Activated CD4-positive, alpha-beta T cell treated with anti-CD3 and anti-CD28 coated beads for 36 hours (primary cell): ENCODE results near the gene HOXB1. TPM values are rescaled to one million over a fixed set of nuclear protein-coding genes. Genes with fewer than 3 reads are reported as not detected.

ENCODE experiments used
- ATAC-seq: fragments of 200-7000 bp; cut with Tn5 transposase; one replicate; pipeline ENCODE4 v1.10.0; 2021; ENCODE audit warnings: mild to moderate bottlenecking, moderate library complexity
- CTCF ChIA-PET: fragments of 350-600 bp; sonication (Branson Sonifier 250); formaldehyde crosslinking; loops from one replicate; lab custom pipeline; 2021; ENCODE audit warnings: antibody characterized with exemption; lab: Charles Lee
- POLR2A ChIA-PET: fragments of 350-600 bp; sonication (Branson Sonifier 250); formaldehyde crosslinking; loops from one replicate; lab custom pipeline; 2021; ENCODE audit warnings: antibody characterized with exemption, inconsistent platforms; lab: Charles Lee
- DNase-seq: peaks from one replicate; pipeline ENCODE4 v3.0.0-alpha.2; 2020
- H3K27ac Mint-ChIP-seq: one replicate; pipeline ENCODE4 v1.8.0; 2021; ENCODE audit warnings: mixed read lengths
- H3K27me3 Mint-ChIP-seq: one replicate; pipeline ENCODE4 v1.8.0; 2021; ENCODE audit warnings: mixed read lengths
- H3K36me3 Mint-ChIP-seq: one replicate; pipeline ENCODE4 v1.8.0; 2021; ENCODE audit warnings: low read depth, mixed read lengths
- H3K4me1 Mint-ChIP-seq: one replicate; pipeline ENCODE4 v1.8.0; 2021; ENCODE audit warnings: mixed read lengths
- H3K4me3 Mint-ChIP-seq: one replicate; pipeline ENCODE4 v1.8.0; 2021; ENCODE audit warnings: mild to moderate bottlenecking, moderate library complexity, mixed read lengths
- H3K9me3 Mint-ChIP-seq: one replicate; pipeline ENCODE4 v1.8.0; 2021; ENCODE audit warnings: low read depth, mixed read lengths
- intact Hi-C, 2 experiments: fragments of 100-400 bp; cut with DNase I in 1 of 2; cut with micrococcal nuclease in 1 of 2; formaldehyde crosslinking; loops; one replicate each; pipeline versions ENCODE4 v1.14.2 to v1.15.1; 2022 to 2024; cut with DNase I, micrococcal nuclease
- total RNA-seq, 2 experiments: library from RNA; stranded (reverse); gene quantifications; one replicate each; pipeline ENCODE4 v1.2.3, GENCODE V29; 2021

Gene HOXB1
- total RNA-seq, 2 experiments from 2014 or later: not detected

DNA sequence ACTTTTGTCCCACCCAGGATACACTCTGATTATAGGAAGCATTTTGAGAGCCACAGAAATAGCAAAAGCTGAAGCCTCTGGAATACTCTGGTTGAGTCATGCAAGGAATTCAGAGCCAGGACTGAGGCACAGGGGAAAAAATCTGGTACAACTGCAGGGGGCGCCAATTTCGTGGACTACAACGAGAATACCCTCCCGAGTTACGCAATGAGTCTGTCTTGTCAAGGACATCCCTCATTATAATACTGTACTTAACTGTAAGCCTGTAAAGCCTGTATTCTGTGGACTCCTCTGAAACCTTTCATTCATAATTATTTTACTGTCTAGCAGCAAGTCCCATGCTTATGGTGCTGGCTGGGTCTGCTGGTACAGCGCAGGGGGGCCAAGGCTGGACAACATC is 7.8 kb downstream of the HOXB1 start:
- ChIA-PET POLR2A (no interaction called here), CTCF (interaction anchor here (0.6 to 1.6 kb wide), 4 partner anchors 10 to 171 kb away, joined by 3 to 9 read pairs (median 4); no protein-coding TSS in a partner anchor)
- no peak for DNase-seq
- Mint-ChIP-seq H3K27ac (no peak overlapping the region), H3K4me3 (no peak overlapping the region), H3K4me1 (no peaks in the 10 kb centered on the region), H3K36me3 (no peaks in the 10 kb centered on the region), H3K9me3 (no peaks in the 10 kb centered on the region), H3K27me3 (peaks cover 46% of the 10 kb centered on the region)
- no peak for ATAC-seq
- intact Hi-C loops: no loop called here

DNA sequence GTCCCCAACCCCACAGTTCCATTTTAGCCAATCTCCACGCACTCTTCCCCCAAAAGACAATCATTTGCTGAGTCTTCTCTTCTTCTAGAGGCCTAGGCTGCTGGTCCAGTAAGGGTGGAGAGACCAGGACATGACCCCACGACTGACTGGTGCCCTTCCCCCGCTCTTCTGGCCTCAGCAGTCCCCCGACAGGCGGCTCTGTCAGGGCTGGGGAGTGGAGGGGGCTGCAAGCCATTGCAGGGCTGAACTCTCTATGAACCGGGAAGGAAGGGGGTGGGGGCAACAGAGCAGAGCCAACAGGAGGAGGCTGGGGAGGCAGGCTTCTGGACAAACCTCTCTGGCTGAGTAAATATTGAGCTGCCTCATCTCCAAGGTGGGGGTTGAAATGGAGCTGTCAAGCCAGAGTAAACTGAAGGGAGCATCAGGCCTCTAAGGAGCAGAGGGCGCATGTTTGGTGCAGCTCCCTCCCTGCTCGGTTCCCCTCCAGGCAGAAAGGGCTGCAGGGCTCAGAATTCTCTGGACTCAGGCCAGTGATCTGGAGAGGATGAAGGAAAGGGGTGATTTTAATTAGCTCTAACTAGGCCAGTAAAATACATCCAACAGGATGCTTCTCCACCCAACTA is 8.7 kb downstream of the HOXB1 start:
- DNase-seq (no peak), ATAC-seq (no peak)
- Mint-ChIP-seq H3K9me3 (no peaks in the 10 kb centered on the region), H3K36me3 (no peaks in the 10 kb centered on the region), H3K4me1 (no peaks in the 10 kb centered on the region), H3K27ac (no peak overlapping the region), H3K27me3 (peaks cover 46% of the 10 kb centered on the region), H3K4me3 (no peak overlapping the region)
- ChIA-PET POLR2A (no interaction called here), CTCF (interaction anchor here (0.6 to 1.6 kb wide), 8 partner anchors 9 to 1070 kb away, joined by 3 to 9 read pairs (median 3); no protein-coding TSS in a partner anchor)
- intact Hi-C loops: no loop called here

DNA sequence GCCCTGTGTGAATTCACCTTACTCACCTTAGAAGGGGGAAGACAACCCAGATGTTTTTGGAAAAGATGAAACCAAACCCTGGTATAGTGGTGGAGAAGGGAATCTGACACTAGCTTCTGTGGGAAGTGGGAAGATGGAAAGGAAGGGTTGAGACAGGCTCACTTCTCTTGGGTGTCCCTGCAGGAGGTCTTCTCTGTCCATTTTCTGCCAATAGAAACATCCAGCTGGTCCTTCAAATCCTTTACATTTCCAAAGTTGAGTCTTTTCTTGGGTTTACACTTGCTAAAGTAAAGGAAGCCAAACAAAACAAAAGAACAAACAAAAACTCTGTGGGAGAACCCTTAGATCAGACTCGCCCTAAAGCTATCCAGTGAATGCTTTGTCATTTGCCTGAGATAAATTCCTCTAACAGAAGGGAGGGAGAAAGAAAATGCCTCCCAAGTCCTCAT is 10.2 kb downstream of the HOXB1 start:
- no peaks in the 10 kb centered on the region for H3K36me3 Mint-ChIP-seq
- CTCF ChIA-PET: interaction anchor here (0.6 kb wide), 1 partner anchor 1005 kb away, joined by 4 read pairs; no protein-coding TSS in a partner anchor
- no peaks in the 10 kb centered on the region for H3K4me1 Mint-ChIP-seq
- POLR2A ChIA-PET: no interaction called here
- ATAC-seq: no peak
- no peak overlapping the region for H3K4me3 Mint-ChIP-seq
- H3K27me3 Mint-ChIP-seq: peaks cover 42% of the 10 kb centered on the region
- no peak for DNase-seq
- H3K9me3 Mint-ChIP-seq: no peaks in the 10 kb centered on the region
- intact Hi-C loops: no loop called here
- no peak overlapping the region for H3K27ac Mint-ChIP-seq

DNA sequence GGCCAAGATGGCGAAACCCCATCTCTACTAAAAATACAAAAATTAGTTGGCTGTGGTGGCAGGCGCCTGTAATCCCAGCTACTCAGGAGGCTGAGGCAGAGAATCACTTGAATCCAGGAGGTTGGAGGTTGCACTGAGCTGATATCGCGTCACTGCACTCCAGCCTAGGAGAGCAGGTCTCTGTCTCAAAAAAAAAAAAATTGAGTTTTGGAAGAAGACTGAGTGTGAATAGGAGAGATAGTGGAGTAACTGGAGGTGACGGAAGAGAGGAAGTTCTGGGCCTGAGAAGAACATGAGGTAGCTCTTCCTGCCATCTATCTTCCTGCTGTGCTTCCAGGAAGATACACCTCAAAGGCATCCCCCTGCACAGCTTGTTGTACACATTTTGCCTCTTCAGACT is 11.4 kb downstream of the HOXB1 start:
- Mint-ChIP-seq H3K9me3 (no peaks in the 10 kb centered on the region), H3K4me3 (no peak overlapping the region), H3K27ac (no peak overlapping the region), H3K4me1 (no peaks in the 10 kb centered on the region), H3K27me3 (peaks cover 48% of the 10 kb centered on the region), H3K36me3 (no peaks in the 10 kb centered on the region)
- intact Hi-C loops: no loop called here
- DNase-seq (no peak), ATAC-seq (no peak)
- CTCF ChIA-PET: interaction anchor here (0.6 kb wide), 1 partner anchor 166 kb away, joined by 3 read pairs; no protein-coding TSS in a partner anchor
- POLR2A ChIA-PET: interaction anchor here (0.7 kb wide), 1 partner anchor 21 kb away, joined by 9 read pairs; no protein-coding TSS in a partner anchor

DNA sequence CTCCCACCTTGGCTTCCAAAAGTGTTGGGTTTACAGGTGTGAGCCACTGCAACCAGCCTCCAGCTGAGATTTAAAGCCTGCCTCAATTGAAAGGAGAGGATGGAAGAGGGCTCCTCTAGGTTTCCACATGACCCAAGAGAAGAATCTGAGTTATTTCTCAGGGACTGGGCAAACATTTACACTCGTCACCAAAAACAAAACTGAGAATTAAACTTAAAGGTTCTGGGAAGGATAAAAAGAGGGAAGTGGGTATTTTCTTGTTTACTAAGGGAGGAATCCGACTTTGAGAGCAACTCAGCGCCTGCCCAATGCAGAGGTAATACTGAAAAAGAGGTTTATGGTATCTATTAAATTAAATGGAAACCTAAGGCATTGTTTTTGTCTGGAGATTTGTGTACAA is 13.3 kb downstream of the HOXB1 start:
- ChIA-PET POLR2A (no interaction called here), CTCF (interaction anchor here (0.6 kb wide), 1 partner anchor 786 kb away, joined by 3 read pairs; no protein-coding TSS in a partner anchor)
- no peak for DNase-seq

DNA sequence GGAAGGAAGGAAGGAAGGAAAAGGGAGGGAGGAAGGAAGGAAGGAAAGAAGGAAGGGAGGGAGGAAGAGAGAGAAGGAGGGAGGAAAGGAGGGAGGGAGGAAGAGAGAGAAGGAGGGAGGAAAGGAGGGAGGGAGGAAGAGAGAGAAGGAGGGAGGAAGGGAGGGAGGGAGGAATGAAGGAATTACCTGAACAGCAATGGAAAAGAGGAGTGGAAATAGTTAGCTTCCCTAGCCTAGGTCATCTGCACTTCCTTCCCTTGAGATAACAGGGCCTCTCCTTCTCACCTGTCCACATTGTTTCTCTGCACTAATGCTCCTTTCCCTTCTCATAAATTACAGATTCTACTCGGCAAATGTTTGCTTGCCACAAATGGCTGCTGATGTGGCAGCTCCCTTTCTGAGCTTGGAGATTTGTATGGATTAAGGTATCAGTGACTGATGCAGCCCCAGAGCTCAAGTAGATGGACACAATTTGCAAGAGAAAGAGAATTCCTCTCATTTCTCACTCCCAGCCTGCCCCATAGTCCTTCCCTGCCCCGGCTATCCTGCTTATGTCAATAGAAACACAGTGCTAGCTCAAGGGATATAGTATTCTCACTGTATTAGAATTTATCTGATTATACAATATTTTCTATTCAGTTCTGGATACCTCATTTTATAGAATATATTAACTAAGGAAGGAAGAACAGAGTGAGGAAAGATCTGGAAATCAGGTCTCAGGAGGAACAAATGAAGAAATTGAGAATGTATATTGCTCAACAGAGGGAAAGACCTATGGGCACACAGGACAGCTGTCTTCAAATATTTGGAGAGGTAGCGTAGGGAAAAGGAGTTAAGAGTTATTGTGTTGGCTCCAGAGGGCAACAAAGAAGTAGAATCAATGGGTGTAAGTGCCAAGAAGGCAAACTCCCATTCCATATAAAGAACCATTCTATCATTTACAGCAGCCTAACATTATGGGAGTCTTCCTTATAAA is 14.6 kb downstream of the HOXB1 start:
- Mint-ChIP-seq H3K27ac (no peak overlapping the region), H3K4me1 (peaks cover 7% of the 10 kb centered on the region), H3K4me3 (no peak overlapping the region), H3K9me3 (no peaks in the 10 kb centered on the region), H3K27me3 (peaks cover 53% of the 10 kb centered on the region), H3K36me3 (no peaks in the 10 kb centered on the region)
- DNase-seq (no peak), ATAC-seq (no peak)
- intact Hi-C loops: no loop called here
- CTCF ChIA-PET: interaction anchor here (0.6 to 0.8 kb wide), 4 partner anchors 10 to 161 kb away, joined by 3 to 4 read pairs (median 3); no protein-coding TSS in a partner anchor
- POLR2A ChIA-PET: no interaction called here

More for the DNA sequence above, 13.3 kb downstream of the HOXB1 start:
- no peaks in the 10 kb centered on the region for H3K4me1 Mint-ChIP-seq
- H3K27ac Mint-ChIP-seq: no peak overlapping the region
- intact Hi-C loops: no loop called here
- peaks cover 52% of the 10 kb centered on the region for H3K27me3 Mint-ChIP-seq
- no peak overlapping the region for H3K4me3 Mint-ChIP-seq
- H3K9me3 Mint-ChIP-seq: no peaks in the 10 kb centered on the region
- no peaks in the 10 kb centered on the region for H3K36me3 Mint-ChIP-seq
- no peak for ATAC-seq

DNA sequence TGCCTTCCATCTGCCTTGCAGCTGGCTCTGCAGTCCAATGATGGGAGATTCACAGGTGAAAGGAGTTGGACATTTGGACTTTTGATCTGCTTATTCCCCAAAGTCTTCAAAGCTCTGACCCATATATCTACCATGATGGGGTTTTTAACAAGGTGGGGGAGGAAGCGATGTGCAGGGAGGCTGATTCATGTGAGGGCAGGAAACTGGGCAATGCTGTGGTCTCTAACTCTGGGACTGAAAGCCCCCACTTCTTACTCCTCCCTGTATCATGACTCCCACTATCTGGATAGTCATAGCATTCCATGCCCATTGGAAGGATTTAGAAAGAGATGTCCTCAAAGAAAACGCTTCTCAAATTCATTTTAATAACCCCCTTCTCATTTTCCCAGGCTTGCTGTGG is 16.3 kb downstream of the HOXB1 start:
- ATAC-seq (no peak), DNase-seq (no peak)
- no peak overlapping the region for H3K27ac Mint-ChIP-seq
- H3K4me3 Mint-ChIP-seq: no peak overlapping the region
- peaks cover 16% of the 10 kb centered on the region for H3K4me1 Mint-ChIP-seq
- H3K36me3 Mint-ChIP-seq: no peaks in the 10 kb centered on the region
- intact Hi-C loops: no loop called here
- peaks cover 45% of the 10 kb centered on the region for H3K27me3 Mint-ChIP-seq
- ChIA-PET CTCF (interaction anchor here (0.7 kb wide), 2 partner anchors 11 to 364 kb away, joined by 3 to 4 read pairs; no protein-coding TSS in a partner anchor), POLR2A (no interaction called here)
- no peaks in the 10 kb centered on the region for H3K9me3 Mint-ChIP-seq

DNA sequence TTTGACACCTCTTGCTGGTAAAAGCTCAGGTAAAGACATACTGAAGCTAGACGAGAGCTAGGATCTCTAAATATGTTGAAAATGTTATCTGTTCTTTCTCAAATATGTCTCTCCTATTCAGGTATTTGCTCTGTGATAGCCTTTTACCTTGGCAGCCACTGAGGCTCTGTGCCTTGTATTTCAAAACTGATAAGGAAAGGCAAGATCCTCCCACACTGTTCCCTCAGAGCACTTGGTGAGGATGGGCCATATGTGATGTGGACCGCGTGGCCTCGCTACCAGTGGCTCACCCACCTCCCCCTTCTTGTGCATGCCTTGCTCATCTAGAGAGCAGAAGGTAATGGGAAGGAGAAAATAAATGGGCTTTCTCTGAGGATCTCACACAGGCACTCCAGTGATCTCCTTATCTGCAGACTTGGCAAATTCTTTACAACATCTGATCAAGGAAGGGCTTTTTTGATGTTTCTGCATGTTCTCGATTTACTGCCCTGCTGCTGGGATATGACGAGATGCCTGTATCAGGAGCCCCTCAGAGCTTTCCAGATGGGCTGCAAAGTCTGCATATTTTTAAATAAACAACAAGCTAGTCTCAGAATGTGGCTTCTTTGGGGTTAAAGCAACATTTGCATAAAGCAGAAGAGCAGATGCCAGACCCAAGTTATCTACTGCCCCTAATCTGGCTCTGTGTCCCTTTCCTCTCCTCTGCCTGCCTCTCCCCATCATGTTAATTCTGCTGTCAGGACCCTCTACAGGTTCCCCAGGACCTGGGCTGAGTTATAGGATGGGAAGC is 16.9 kb downstream of the HOXB1 start:
- Mint-ChIP-seq H3K36me3 (no peaks in the 10 kb centered on the region), H3K27ac (no peak overlapping the region), H3K27me3 (peaks cover 42% of the 10 kb centered on the region), H3K9me3 (no peaks in the 10 kb centered on the region), H3K4me1 (peaks cover 16% of the 10 kb centered on the region), H3K4me3 (no peak overlapping the region)
- ChIA-PET POLR2A (no interaction called here), CTCF (interaction anchor here (0.6 to 1.4 kb wide), 6 partner anchors 9 to 722 kb away, joined by 3 to 4 read pairs (median 3); no protein-coding TSS in a partner anchor)
- DNase-seq: no peak
- no peak for ATAC-seq
- intact Hi-C loops: no loop called here

DNA sequence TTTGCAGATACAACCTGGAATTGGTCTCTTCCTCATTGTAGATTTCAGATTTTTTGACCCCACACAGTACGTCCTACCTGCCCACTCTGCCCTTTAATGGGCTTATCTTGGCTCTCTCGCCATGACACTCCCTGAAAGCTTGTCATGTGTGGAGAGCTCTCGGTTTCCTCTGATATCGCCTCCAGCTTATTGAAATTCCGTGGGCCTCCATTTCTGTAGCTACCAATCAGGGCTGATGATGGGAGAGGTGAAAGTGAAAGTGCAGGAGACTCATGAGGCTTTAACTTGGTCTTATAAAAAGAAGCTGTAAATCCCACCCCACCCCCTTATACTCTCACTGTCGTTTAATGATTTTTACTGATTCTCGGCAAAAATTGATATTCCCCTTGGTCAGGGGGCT is 17.7 kb downstream of the HOXB1 start:
- POLR2A ChIA-PET: no interaction called here
- no peak overlapping the region for H3K27ac Mint-ChIP-seq
- DNase-seq: no peak
- ATAC-seq: no peak
- peaks cover 16% of the 10 kb centered on the region for H3K4me1 Mint-ChIP-seq
- intact Hi-C loops: no loop called here
- H3K27me3 Mint-ChIP-seq: peaks cover 45% of the 10 kb centered on the region
- no peaks in the 10 kb centered on the region for H3K9me3 Mint-ChIP-seq
- no peaks in the 10 kb centered on the region for H3K36me3 Mint-ChIP-seq
- no peak overlapping the region for H3K4me3 Mint-ChIP-seq
- CTCF ChIA-PET: interaction anchor here (1.0 to 1.4 kb wide), 3 partner anchors 9 to 162 kb away, joined by 3 read pairs; no protein-coding TSS in a partner anchor

DNA sequence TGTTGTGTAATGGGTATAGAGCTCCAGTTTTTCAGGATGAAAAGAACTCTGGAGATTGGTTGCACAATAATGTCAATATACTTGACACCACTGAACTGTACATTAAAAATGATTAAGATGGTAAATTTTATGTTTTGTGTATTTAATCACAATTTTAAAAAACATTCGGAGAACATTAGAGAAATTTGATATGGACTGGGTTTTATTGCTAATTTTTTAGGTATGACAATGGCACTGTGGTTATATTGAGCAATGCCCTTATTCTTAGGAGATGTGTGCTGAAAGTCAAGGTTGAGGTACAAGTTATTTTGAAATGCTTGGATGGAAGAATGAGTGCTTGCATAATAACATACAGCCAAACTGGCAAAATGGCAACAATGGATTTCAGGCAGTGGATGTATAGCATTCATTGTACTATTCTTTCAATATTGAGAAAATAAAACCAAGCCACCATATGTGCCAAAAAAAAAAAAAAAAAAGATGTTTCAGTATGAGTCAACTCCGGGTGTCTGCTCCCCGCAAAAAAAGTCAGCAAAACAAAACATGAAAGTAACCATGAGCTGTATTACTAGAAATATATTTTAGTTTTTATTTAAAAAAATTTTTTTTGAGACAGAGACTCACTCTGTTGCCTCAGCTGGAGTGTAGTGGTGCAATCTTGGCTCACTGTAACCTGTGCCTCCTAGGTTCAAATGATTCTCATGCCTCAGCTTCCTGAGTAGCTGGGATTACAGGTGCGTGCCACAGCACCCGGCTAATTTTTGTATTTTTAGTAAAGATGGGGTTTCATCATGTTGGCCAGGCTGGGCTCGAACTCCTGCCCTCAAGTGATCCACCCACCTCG is 19.8 kb downstream of the HOXB1 start:
- ATAC-seq (peak; percentile 95), DNase-seq (peak; percentile 59)
- ChIA-PET CTCF (interaction anchor here (0.6 to 1.7 kb wide), 3 partner anchors 11 to 213 kb away, joined by 3 to 4 read pairs (median 3); no protein-coding TSS in a partner anchor), POLR2A (interaction anchor here (0.7 kb wide), 1 partner anchor 151 kb away, joined by 4 read pairs; no protein-coding TSS in a partner anchor)
- Mint-ChIP-seq H3K27me3 (peaks cover 39% of the 10 kb centered on the region), H3K36me3 (no peaks in the 10 kb centered on the region), H3K4me3 (no peak overlapping the region), H3K27ac (peak overlapping the region; percentile 42), H3K4me1 (peaks cover 17% of the 10 kb centered on the region), H3K9me3 (no peaks in the 10 kb centered on the region)
- intact Hi-C loops: no loop called here
